ENCODE data around the gene TANC1.

Gene TANC1

DNA sequence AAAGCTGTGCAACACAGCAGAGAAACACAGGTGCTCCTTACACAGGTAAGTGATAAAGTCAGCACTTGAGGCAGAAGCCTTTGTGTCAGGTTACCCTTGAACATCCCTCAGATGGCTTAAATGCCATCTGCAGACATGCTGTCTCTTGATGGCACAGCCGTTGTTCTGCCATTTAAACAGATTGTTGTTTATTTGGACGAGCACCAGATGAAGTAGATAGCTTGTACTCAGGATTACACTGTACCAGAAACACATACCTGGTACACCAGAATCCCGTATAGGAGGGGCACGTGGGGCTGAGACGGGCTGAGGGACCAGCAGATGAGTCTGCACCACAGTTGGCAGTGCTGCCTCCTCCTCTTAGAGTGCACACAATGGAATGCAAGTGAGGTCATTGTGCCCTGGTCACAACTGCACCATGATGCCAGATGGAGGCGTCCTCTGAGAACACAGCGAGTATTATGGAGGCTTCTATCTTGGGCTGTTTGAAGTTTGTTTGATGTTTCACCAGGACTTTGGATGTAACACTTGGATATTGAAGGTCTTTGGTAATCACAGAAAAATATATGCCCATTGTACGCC, 143.0 kb downstream of the TANC1 start:
- Histone ChIP-seq H3K4me1 (ENCODE audit: insufficient read depth, low read length) (no peaks in the 10 kb centered on the region), H3K9me3 (ENCODE audit: insufficient read depth, low read depth, low read length) (no peaks in the 10 kb centered on the region), H3K27ac (ENCODE audit: low read length) (no peak overlapping the region), H3K4me3 (ENCODE audit: low read length) (no peak overlapping the region), H3K9ac (ENCODE audit: low read depth, low read length) (no peak overlapping the region), H3K27me3 (ENCODE audit: insufficient read depth, low read length) (no peaks in the 10 kb centered on the region), H3K36me3 (ENCODE audit: insufficient read depth, low read depth, low read length) (no peaks in the 10 kb centered on the region)

GRCh38 chr2:159114835-159115234, 146.4 kb downstream of the TANC1 start:
- Histone ChIP-seq H3K27me3 (ENCODE audit: insufficient read depth, low read length) (no peaks in the 10 kb centered on the region), H3K4me3 (ENCODE audit: low read length) (no peak overlapping the region), H3K36me3 (ENCODE audit: insufficient read depth, low read depth, low read length) (no peaks in the 10 kb centered on the region), H3K9ac (ENCODE audit: low read depth, low read length) (no peak overlapping the region), H3K4me1 (ENCODE audit: insufficient read depth, low read length) (no peaks in the 10 kb centered on the region), H3K9me3 (ENCODE audit: insufficient read depth, low read depth, low read length) (no peaks in the 10 kb centered on the region), H3K27ac (ENCODE audit: low read length) (no peak overlapping the region)

GRCh38 chr2:159116922-159117321, 148.5 kb downstream of the TANC1 start:
- Histone ChIP-seq H3K27ac (ENCODE audit: low read length) (no peak overlapping the region), H3K4me1 (ENCODE audit: insufficient read depth, low read length) (no peaks in the 10 kb centered on the region), H3K9me3 (ENCODE audit: insufficient read depth, low read depth, low read length) (no peaks in the 10 kb centered on the region), H3K9ac (ENCODE audit: low read depth, low read length) (no peak overlapping the region), H3K27me3 (ENCODE audit: insufficient read depth, low read length) (no peaks in the 10 kb centered on the region), H3K4me3 (ENCODE audit: low read length) (no peak overlapping the region), H3K36me3 (ENCODE audit: insufficient read depth, low read depth, low read length) (no peaks in the 10 kb centered on the region)

- Histone ChIP-seq H3K27me3 (ENCODE audit: insufficient read depth, low read length) (no peaks in the 10 kb centered on the region), H3K27ac (ENCODE audit: low read length) (no peak overlapping the region), H3K9ac (ENCODE audit: low read depth, low read length) (no peak overlapping the region), H3K4me3 (ENCODE audit: low read length) (no peak overlapping the region), H3K9me3 (ENCODE audit: insufficient read depth, low read depth, low read length) (no peaks in the 10 kb centered on the region), H3K4me1 (ENCODE audit: insufficient read depth, low read length) (no peaks in the 10 kb centered on the region), H3K36me3 (ENCODE audit: insufficient read depth, low read depth, low read length) (no peaks in the 10 kb centered on the region)
Measured at GRCh38 chr2:159117658-159118057, 149.2 kb downstream of the TANC1 start.

GRCh38 chr2:159118115-159118858, 149.8 kb downstream of the TANC1 start:
- no peak overlapping the region for H3K27ac ChIP-seq (ENCODE audit: low read length)
- no peak overlapping the region for H3K4me3 ChIP-seq (ENCODE audit: low read length)
- no peaks in the 10 kb centered on the region for H3K36me3 ChIP-seq (ENCODE audit: insufficient read depth, low read depth, low read length)
- no peaks in the 10 kb centered on the region for H3K4me1 ChIP-seq (ENCODE audit: insufficient read depth, low read length)
- H3K9me3 ChIP-seq (ENCODE audit: insufficient read depth, low read depth, low read length): no peaks in the 10 kb centered on the region
- H3K27me3 ChIP-seq (ENCODE audit: insufficient read depth, low read length): no peaks in the 10 kb centered on the region
- H3K9ac ChIP-seq (ENCODE audit: low read depth, low read length): no peak overlapping the region

GRCh38 chr2:159118859-159119500, 150.5 kb downstream of the TANC1 start:
- Histone ChIP-seq H3K9me3 (ENCODE audit: insufficient read depth, low read depth, low read length) (no peaks in the 10 kb centered on the region), H3K27ac (ENCODE audit: low read length) (no peak overlapping the region), H3K27me3 (ENCODE audit: insufficient read depth, low read length) (no peaks in the 10 kb centered on the region), H3K9ac (ENCODE audit: low read depth, low read length) (no peak overlapping the region), H3K4me1 (ENCODE audit: insufficient read depth, low read length) (no peaks in the 10 kb centered on the region), H3K36me3 (ENCODE audit: insufficient read depth, low read depth, low read length) (no peaks in the 10 kb centered on the region), H3K4me3 (ENCODE audit: low read length) (no peak overlapping the region)

- no peaks in the 10 kb centered on the region for H3K36me3 ChIP-seq (ENCODE audit: insufficient read depth, low read depth, low read length)
- no peaks in the 10 kb centered on the region for H3K9me3 ChIP-seq (ENCODE audit: insufficient read depth, low read depth, low read length)
- peaks cover 4% of the 10 kb centered on the region; the same call in 1 of the 2 replicates for H3K4me1 ChIP-seq (ENCODE audit: insufficient read depth, low read length)
- no peaks in the 10 kb centered on the region for H3K27me3 ChIP-seq (ENCODE audit: insufficient read depth, low read length)
- no peak overlapping the region for H3K4me3 ChIP-seq (ENCODE audit: low read length)
- no peak overlapping the region for H3K9ac ChIP-seq (ENCODE audit: low read depth, low read length)
- H3K27ac ChIP-seq (ENCODE audit: low read length): no peak overlapping the region
Measured at GRCh38 chr2:159119652-159120257, 151.3 kb downstream of the TANC1 start.

DNA sequence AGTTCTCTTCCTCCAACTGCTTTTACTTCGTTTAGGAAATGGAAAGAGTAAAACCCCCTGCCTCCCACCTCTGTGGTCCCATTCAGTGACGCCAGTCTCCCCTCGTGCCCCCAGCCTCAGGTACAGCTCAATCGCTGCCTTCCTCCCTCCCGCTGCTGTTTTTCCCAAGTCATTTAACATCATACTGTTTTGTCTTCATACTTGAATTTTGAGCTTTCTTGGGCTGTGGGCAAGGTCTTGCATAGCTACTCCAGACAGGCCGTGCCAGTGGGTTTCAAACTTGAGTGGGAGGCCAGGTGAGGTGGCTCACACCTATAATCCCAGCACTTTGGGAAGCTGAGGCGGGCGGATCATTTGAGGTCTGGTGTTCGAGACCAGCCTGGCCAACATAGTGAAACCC, 155.3 kb downstream of the TANC1 start:
- H3K4me3 ChIP-seq (ENCODE audit: low read length): no peak overlapping the region
- H3K36me3 ChIP-seq (ENCODE audit: insufficient read depth, low read depth, low read length): no peaks in the 10 kb centered on the region
- H3K9ac ChIP-seq (ENCODE audit: low read depth, low read length): no peak overlapping the region
- H3K27me3 ChIP-seq (ENCODE audit: insufficient read depth, low read length): no peaks in the 10 kb centered on the region
- peaks cover 4% of the 10 kb centered on the region; the same call in 1 of the 2 replicates for H3K4me1 ChIP-seq (ENCODE audit: insufficient read depth, low read length)
- H3K27ac ChIP-seq (ENCODE audit: low read length): no peak overlapping the region
- H3K9me3 ChIP-seq (ENCODE audit: insufficient read depth, low read depth, low read length): no peaks in the 10 kb centered on the region

GRCh38 chr2:159124441-159124911, 156.0 kb downstream of the TANC1 start:
- Histone ChIP-seq H3K27me3 (ENCODE audit: insufficient read depth, low read length) (no peaks in the 10 kb centered on the region), H3K9me3 (ENCODE audit: insufficient read depth, low read depth, low read length) (no peaks in the 10 kb centered on the region), H3K9ac (ENCODE audit: low read depth, low read length) (no peak overlapping the region), H3K27ac (ENCODE audit: low read length) (no peak overlapping the region), H3K4me3 (ENCODE audit: low read length) (no peak overlapping the region), H3K4me1 (ENCODE audit: insufficient read depth, low read length) (peaks cover 4% of the 10 kb centered on the region; the same call in 1 of the 2 replicates), H3K36me3 (ENCODE audit: insufficient read depth, low read depth, low read length) (no peaks in the 10 kb centered on the region)

DNA sequence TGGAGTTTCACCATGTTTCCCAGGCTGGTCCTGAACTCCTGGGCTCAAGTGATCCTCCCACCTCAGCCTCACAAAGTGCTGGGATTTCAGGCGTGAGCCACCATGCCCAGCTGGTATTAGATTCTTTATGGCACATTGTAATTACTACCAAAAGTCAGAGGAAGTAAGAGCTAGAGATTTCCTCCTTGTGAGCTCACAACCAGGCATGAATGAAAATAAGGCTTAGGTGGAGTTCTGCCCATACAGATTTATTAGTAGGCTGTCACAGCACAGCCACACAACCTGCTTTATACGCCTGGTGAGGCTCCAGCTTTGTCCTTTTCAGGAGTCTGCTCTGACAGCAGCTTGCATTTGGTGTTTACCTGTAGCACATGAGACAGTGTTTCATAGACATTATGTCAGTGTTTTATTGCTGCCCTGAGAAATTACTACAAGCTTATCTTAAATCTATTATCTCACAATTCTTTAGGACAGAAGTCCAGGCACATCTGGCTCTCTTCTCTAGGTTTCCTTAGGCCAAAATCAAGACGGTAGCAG, 156.6 kb downstream of the TANC1 start:
- Histone ChIP-seq H3K9ac (ENCODE audit: low read depth, low read length) (no peak overlapping the region), H3K27ac (ENCODE audit: low read length) (no peak overlapping the region)

DNA sequence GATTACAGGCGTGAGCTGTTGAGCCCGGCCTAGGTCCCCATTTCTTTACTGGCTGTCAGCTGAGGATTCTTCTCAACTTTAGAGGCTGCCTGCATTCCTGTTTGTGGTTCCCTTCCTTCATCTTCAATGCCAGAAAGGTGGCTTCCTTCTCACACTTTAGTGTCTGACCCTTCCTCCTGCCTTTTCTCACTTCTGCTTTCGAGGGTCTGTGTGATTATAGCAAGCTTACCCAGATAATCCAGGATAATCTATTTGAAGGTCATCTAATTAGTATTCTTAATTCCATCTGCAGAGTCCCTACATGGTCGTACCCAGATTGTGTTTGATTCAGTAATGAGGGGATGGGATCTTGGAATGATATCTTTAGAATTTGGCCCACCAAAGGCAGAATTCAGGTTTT, 157.4 kb downstream of the TANC1 start:
- H3K9me3 ChIP-seq (ENCODE audit: insufficient read depth, low read depth, low read length): no peaks in the 10 kb centered on the region
- H3K36me3 ChIP-seq (ENCODE audit: insufficient read depth, low read depth, low read length): no peaks in the 10 kb centered on the region
- H3K27ac ChIP-seq (ENCODE audit: low read length): no peak overlapping the region
- H3K9ac ChIP-seq (ENCODE audit: low read depth, low read length): no peak overlapping the region
- no peaks in the 10 kb centered on the region for H3K27me3 ChIP-seq (ENCODE audit: insufficient read depth, low read length)
- H3K4me1 ChIP-seq (ENCODE audit: insufficient read depth, low read length): peaks cover 4% of the 10 kb centered on the region; the same call in 1 of the 2 replicates
- no peak overlapping the region for H3K4me3 ChIP-seq (ENCODE audit: low read length)

More for the DNA sequence above, 156.6 kb downstream of the TANC1 start:
- H3K4me3 ChIP-seq (ENCODE audit: low read length): no peak overlapping the region
- peaks cover 4% of the 10 kb centered on the region; the same call in 1 of the 2 replicates for H3K4me1 ChIP-seq (ENCODE audit: insufficient read depth, low read length)
- no peaks in the 10 kb centered on the region for H3K9me3 ChIP-seq (ENCODE audit: insufficient read depth, low read depth, low read length)
- H3K27me3 ChIP-seq (ENCODE audit: insufficient read depth, low read length): no peaks in the 10 kb centered on the region
- no peaks in the 10 kb centered on the region for H3K36me3 ChIP-seq (ENCODE audit: insufficient read depth, low read depth, low read length)

All from iPS-20b (cell line).